ENCODE measurements around the gene PHKG1.
"Not testable (repeated sequence)": the region's sequence is repeated elsewhere in the genome, so short reads cannot be mapped to it uniquely, and the experiment has no call there.

PHKG1 gene

GRCh38 chr7:56051053-56051338, 41.8 kb downstream of the PHKG1 start:
- Histone ChIP-seq H3K4me3 (ENCODE audit: low read depth in 1 of 2, low read length in 1 of 2) (peak overlapping the region; percentile 88 to 90), H3K27ac (peak overlapping the region; percentile 83), H3K4me1 (ENCODE audit: control insufficient read depth in 1 of 2, insufficient read depth in 1 of 2, low read depth in 1 of 2, low read length in 1 of 2) (peaks cover 15 to 17% of the 10 kb centered on the region in 2 experiments), H3K9me3 (no peaks in the 10 kb centered on the region), H3K27me3 (no peaks in the 10 kb centered on the region), H3K36me3 (peaks cover 10% of the 10 kb centered on the region)
- no peak for TF ChIP-seq CTCF (IDR thresholded peaks at IDR 0.05)

- not testable (repeated sequence) for H3K27ac ChIP-seq; H3K36me3 ChIP-seq; H3K4me3 ChIP-seq (ENCODE audit: low read depth in 1 of 2, low read length in 1 of 2); H3K9me3 ChIP-seq; H3K27me3 ChIP-seq
- peaks cover 15 to 17% of the 10 kb centered on the region in 2 experiments for H3K4me1 ChIP-seq (ENCODE audit: control insufficient read depth in 1 of 2, insufficient read depth in 1 of 2, low read depth in 1 of 2, low read length in 1 of 2)
Observed at GRCh38 chr7:56048763-56049162, 44.0 kb downstream of the PHKG1 start.

GRCh38 chr7:56048245-56048644, 44.5 kb downstream of the PHKG1 start:
- no peak overlapping the region for H3K27ac ChIP-seq
- no peaks in the 10 kb centered on the region for H3K27me3 ChIP-seq
- no peak for TF ChIP-seq CTCF (IDR thresholded peaks at IDR 0.05)
- H3K36me3 ChIP-seq, result no peaks in the 10 kb centered on the region
- H3K9me3 ChIP-seq, result no peaks in the 10 kb centered on the region
- no peak overlapping the region for H3K4me3 ChIP-seq (ENCODE audit: low read depth in 1 of 2, low read length in 1 of 2)
- H3K4me1 ChIP-seq (ENCODE audit: control insufficient read depth in 1 of 2, insufficient read depth in 1 of 2, low read depth in 1 of 2, low read length in 1 of 2), result peaks cover 15 to 17% of the 10 kb centered on the region in 2 experiments

- H3K4me3 ChIP-seq (ENCODE audit: low read depth in 1 of 2, low read length in 1 of 2); H3K27me3 ChIP-seq; H3K9me3 ChIP-seq; H3K36me3 ChIP-seq; H3K27ac ChIP-seq: not testable (repeated sequence)
- H3K4me1 ChIP-seq (ENCODE audit: control insufficient read depth in 1 of 2, insufficient read depth in 1 of 2, low read depth in 1 of 2, low read length in 1 of 2), result peaks cover 15 to 16% of the 10 kb centered on the region in 2 experiments
Observed at GRCh38 chr7:56047446-56048116, 45.2 kb downstream of the PHKG1 start.

GRCh38 chr7:56046721-56047445, 45.9 kb downstream of the PHKG1 start:
- Histone ChIP-seq H3K27me3 (no peaks in the 10 kb centered on the region), H3K36me3 (no peaks in the 10 kb centered on the region), H3K4me3 (ENCODE audit: low read depth in 1 of 2, low read length in 1 of 2) (no peak overlapping the region), H3K9me3 (no peaks in the 10 kb centered on the region), H3K4me1 (ENCODE audit: control insufficient read depth in 1 of 2, insufficient read depth in 1 of 2, low read depth in 1 of 2, low read length in 1 of 2) (peaks cover 9 to 10% of the 10 kb centered on the region in 2 experiments), H3K27ac (no peak overlapping the region)
- no peak for TF ChIP-seq CTCF (IDR thresholded peaks at IDR 0.05)

GRCh38 chr7:56045758-56046157, 47.0 kb downstream of the PHKG1 start:
- H3K27me3 ChIP-seq; H3K4me1 ChIP-seq (ENCODE audit: control insufficient read depth in 1 of 2, insufficient read depth in 1 of 2, low read depth in 1 of 2, low read length in 1 of 2); H3K36me3 ChIP-seq; H3K4me3 ChIP-seq (ENCODE audit: low read depth in 1 of 2, low read length in 1 of 2); H3K9me3 ChIP-seq; H3K27ac ChIP-seq: not testable (repeated sequence)

- TF ChIP-seq CTCF (IDR thresholded peaks at IDR 0.05), result no peak
- H3K27ac ChIP-seq, result no peak overlapping the region
- H3K36me3 ChIP-seq, result no peaks in the 10 kb centered on the region
- no peaks in the 10 kb centered on the region for H3K9me3 ChIP-seq
- H3K4me1 ChIP-seq (ENCODE audit: control insufficient read depth in 1 of 2, insufficient read depth in 1 of 2, low read depth in 1 of 2, low read length in 1 of 2), result peaks cover 3 to 4% of the 10 kb centered on the region in 2 experiments
- no peak overlapping the region for H3K4me3 ChIP-seq (ENCODE audit: low read depth in 1 of 2, low read length in 1 of 2)
- H3K27me3 ChIP-seq, result no peaks in the 10 kb centered on the region
Observed at GRCh38 chr7:56040730-56041129, 52.0 kb downstream of the PHKG1 start.
